CD4-positive, alpha-beta T cell treated with Interleukin-17A for 4 hours (primary cell): Measurements from ENCODE around the gene FAM210A.
"Not testable (repeated sequence)": the region's sequence is repeated elsewhere in the genome, so short reads cannot be mapped to it uniquely, and the experiment has no call there.

ENCODE experiments used
- DNase-seq: peaks from one replicate; pipeline ENCODE4 v3.0.0-alpha.2; 2020; ENCODE audit warnings: mixed read lengths

The FAM210A gene

GRCh38 chr18:13700153-13700552 is 26.2 kb downstream of the FAM210A start:
- DNase-seq, result no peak

- no peak for DNase-seq
Observed at GRCh38 chr18:13696961-13697360, 29.4 kb downstream of the FAM210A start.

GRCh38 chr18:13695337-13695736 is 31.0 kb downstream of the FAM210A start:
- DNase-seq, result not testable (repeated sequence)

GRCh38 chr18:13690060-13690459 is 36.3 kb downstream of the FAM210A start:
- not testable (repeated sequence) for DNase-seq

GRCh38 chr18:13688191-13689136 is 37.9 kb downstream of the FAM210A start:
- no peak for DNase-seq

GRCh38 chr18:13684546-13684945 is 41.8 kb downstream of the FAM210A start:
- no peak for DNase-seq

- DNase-seq, result no peak
Observed at GRCh38 chr18:13681701-13682100, 44.7 kb downstream of the FAM210A start.

GRCh38 chr18:13680612-13681011 is 45.7 kb downstream of the FAM210A start:
- peak; percentile 28 for DNase-seq

- not testable (repeated sequence) for DNase-seq
Observed at GRCh38 chr18:13677350-13677749, 49.0 kb downstream of the FAM210A start.

GRCh38 chr18:13676471-13676870 is 49.9 kb downstream of the FAM210A start:
- DNase-seq, result no peak

- no peak for DNase-seq
Observed at GRCh38 chr18:13672657-13673056, 53.7 kb downstream of the FAM210A start.

- DNase-seq, result no peak
Observed at GRCh38 chr18:13661779-13662256, 64.5 kb downstream of the FAM210A start.

GRCh38 chr18:13661051-13661778 is 65.1 kb downstream of the FAM210A start:
- DNase-seq, result no peak

GRCh38 chr18:13660510-13660909 is 65.8 kb downstream of the FAM210A start:
- DNase-seq, result no peak

- DNase-seq, result no peak
Observed at GRCh38 chr18:13658436-13659204, 67.7 kb downstream of the FAM210A start.

GRCh38 chr18:13657974-13658373 is 68.4 kb downstream of the FAM210A start:
- DNase-seq, result no peak

- DNase-seq, result no peak
Observed at GRCh38 chr18:13653746-13654433, 72.5 kb downstream of the FAM210A start.

GRCh38 chr18:13649397-13650390 is 76.7 kb downstream of the FAM210A start:
- DNase-seq, result no peak

- no peak for DNase-seq
Observed at GRCh38 chr18:13647761-13648160, 78.6 kb downstream of the FAM210A start.

- no peak for DNase-seq
Observed at GRCh38 chr18:13646633-13647032, 79.7 kb downstream of the FAM210A start.

GRCh38 chr18:13645093-13645492 is 81.3 kb downstream of the FAM210A start:
- DNase-seq, result no peak
